ENCODE results near the gene H2AZ2. TPM values are rescaled to one million over a fixed set of nuclear protein-coding genes. Genes with fewer than 3 reads are reported as not detected.
A peak's percentile ranks its signal among the peaks of the same experiment; 100 is the strongest.

The H2AZ2 gene
- total and polyA plus RNA-seq, 4 donors, result 95.1 to 139 (median 115) TPM

DNA sequence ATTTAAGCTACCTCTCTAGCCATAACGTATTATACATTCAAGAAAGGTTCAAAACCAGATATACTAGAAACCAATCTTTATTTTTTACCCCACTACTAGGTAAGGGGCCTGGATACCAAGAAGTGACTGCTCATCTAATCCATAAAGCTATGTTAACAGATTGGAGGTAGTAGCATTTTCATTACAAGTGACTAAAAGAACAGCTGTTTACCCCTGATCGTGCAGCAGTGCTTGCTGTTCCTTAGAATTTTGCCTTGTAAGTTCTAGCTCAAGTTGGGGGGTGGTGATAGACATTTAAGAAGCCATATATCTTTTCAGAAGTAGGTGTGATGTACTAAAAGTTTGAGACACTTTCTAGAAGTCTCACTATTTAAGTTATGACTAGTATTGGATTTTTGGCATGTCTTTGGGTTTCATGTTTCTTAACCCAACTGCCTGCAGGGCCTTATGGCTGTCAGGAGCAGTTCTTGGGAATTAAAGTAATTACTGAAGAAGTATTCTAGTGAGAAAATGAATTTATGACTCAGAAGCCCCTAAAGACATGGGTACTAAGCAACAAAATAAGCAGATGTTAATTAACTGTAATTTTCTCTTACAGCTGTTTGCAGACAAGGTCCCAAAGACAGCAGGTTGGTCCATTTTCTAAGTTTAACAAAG lies 49.1 kb downstream of the H2AZ2 start:
- DNase-seq (no peak), ATAC-seq (ENCODE audit: low FRiP score) (no peak)
- WGBS, 2 donors, result 5 to 18% methylated on average over 2 of the region's 2 CpGs
- intact Hi-C loops (cut with DNase I), result loop anchor here (5.0 kb wide), 2 partner anchors 46 to 49 kb away; partner anchors contain the start of gene H2AZ2 (in 1 of the 2)
- H3K4me3 ChIP-seq (ENCODE audit: low read length in 2 of 2), result no peak overlapping the region
- H3K4me1 ChIP-seq (ENCODE audit: control insufficient read depth in 1 of 2, insufficient read depth in 2 of 2, low read length in 2 of 2), result peaks cover 0 to 4% of the 10 kb centered on the region in 2 donors
- no peaks in the 10 kb centered on the region for H3K27me3 ChIP-seq (ENCODE audit: control insufficient read depth in 1 of 2, insufficient read depth in 2 of 2, low read length in 1 of 2)
- H3K9me3 ChIP-seq (ENCODE audit: control insufficient read depth, low read length), result no peaks in the 10 kb centered on the region
- peaks cover 14 to 17% of the 10 kb centered on the region in 2 donors for H3K36me3 ChIP-seq (ENCODE audit: control insufficient read depth in 1 of 2, insufficient read depth in 2 of 2, low read length in 1 of 2)
- no peak overlapping the region for H3K27ac ChIP-seq (ENCODE audit: low read depth in 1 of 2, low read length in 2 of 2)

DNA sequence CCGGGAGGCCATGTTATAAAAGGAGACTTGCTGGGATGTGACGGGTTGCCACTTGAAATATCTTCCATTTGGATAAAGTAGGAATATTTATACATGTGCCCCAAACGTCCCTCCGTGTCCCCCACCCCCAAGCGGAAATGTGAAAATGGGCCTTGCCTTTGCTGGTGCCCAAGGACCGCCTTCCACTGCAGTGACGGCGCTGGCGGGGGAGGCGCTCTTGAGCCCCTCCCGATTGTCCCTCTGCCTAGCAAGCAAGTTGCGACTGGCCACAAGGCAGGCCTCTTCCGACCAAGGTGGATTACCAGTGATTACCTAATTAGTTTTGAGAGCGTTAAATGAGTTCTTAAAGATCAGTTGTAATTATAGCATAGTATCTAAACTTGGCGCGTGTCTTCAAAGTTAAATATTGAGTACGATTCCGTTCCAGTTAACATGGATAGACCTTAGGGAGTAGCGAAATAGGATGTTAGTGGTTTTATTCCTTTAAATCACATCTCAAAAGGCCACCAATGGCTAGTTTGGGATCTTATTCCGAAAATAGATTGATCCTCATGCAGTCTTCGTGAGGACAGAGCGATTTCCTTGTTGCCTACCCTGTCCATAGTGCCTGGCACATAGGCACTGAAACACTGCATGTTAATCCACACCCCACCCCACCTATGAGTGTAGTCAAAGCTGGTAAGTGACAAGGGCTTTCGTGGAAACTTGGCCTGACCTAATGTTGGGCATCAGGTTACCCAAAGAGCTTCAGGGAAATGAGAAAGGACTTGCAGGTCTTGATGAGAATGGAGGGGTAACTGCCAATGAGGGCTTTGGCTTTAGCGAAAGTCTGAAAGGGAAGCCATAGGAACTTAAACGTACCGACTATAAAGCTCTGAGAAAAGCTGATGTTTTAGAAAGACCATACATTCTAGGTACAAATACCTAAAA lies 50.3 kb downstream of the H2AZ2 start:
- ATAC-seq (ENCODE audit: low FRiP score), result peak; percentile 92
- no peaks in the 10 kb centered on the region for H3K9me3 ChIP-seq (ENCODE audit: control insufficient read depth, low read length)
- H3K4me1 ChIP-seq (ENCODE audit: control insufficient read depth in 1 of 2, insufficient read depth in 2 of 2, low read length in 2 of 2), result peaks cover 0 to 4% of the 10 kb centered on the region in 2 donors
- intact Hi-C loops (cut with DNase I), result loop anchor here (2.0 to 5.0 kb wide), 3 partner anchors 45 to 50 kb away; partner anchors contain the start of genes H2AZ2 (in 1 of the 2) and ZMIZ2 (in 1 of the 2)
- 2% methylated on average over 26 of the region's 26 CpGs for WGBS, 2 donors
- H3K36me3 ChIP-seq (ENCODE audit: control insufficient read depth in 1 of 2, insufficient read depth in 2 of 2, low read length in 1 of 2), result peaks cover 8 to 10% of the 10 kb centered on the region in 2 donors
- peak; percentile 94 to 95 for DNase-seq
- H3K27me3 ChIP-seq (ENCODE audit: control insufficient read depth in 1 of 2, insufficient read depth in 2 of 2, low read length in 1 of 2), result no peaks in the 10 kb centered on the region
- H3K27ac ChIP-seq (ENCODE audit: low read depth in 1 of 2, low read length in 2 of 2), result peak overlapping the region; percentile 84 to 93
- H3K4me3 ChIP-seq (ENCODE audit: low read length in 2 of 2), result peak overlapping the region; percentile 61 to 74

DNA sequence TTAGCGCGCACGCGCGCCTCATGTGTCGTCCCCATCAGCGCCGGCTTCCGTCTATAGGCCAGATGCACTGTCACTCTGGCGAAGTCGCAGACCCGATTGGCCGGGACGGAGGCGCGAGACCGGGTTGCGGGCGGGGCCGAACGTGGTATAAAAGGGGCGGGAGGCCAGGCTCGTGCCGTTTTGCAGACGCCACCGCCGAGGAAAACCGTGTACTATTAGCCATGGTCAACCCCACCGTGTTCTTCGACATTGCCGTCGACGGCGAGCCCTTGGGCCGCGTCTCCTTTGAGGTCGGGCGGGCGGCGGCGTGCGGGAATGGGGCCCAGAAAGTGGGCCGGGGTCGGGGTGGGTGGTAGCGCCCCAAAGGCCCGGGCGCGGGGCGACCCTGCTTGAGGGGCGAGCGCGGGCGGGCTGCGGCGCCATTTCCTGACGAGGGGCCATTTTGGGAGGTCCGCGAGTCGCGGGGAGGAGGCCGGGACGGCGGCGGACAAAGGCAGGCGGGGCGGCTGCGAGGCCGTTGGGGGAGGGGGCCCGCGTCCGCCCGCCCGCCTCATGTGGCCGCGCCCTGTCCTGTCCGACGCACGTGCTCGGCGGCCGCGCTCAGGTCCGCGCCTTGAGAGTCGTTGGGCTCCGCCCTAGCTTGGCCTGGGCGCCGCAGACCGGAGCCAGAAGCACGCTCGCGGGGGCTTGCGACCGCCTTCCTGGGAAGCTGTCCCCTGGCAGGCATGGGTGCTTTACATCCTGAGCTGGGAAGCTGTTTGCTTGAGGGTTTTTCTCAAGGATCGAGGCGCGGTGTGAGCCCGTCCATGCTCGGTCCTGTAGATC lies 51.2 kb downstream of the H2AZ2 start, which contains the start of gene PPIA:
PPIA (plus strand) TSS at position 178 of the 825 bp plus-strand sequence; CDS start at position 222, 44 bp downstream.
- H3K4me3 ChIP-seq (ENCODE audit: low read length in 2 of 2), result peak within 1 kb of the TSS; percentile 72 to 74
- ATAC-seq (ENCODE audit: low FRiP score) (peak; percentile 97), DNase-seq (peak; percentile 99)
- H3K27ac ChIP-seq (ENCODE audit: low read depth in 1 of 2, low read length in 2 of 2), result peak within 1 kb of the TSS; percentile 84 to 93
- H3K4me1 ChIP-seq (ENCODE audit: control insufficient read depth in 1 of 2, insufficient read depth in 2 of 2, low read length in 2 of 2), result peaks cover 0 to 4% of the 10 kb centered on the region in 2 donors
- no peaks in the 10 kb centered on the region for H3K9me3 ChIP-seq (ENCODE audit: control insufficient read depth, low read length)
- WGBS, 2 donors, result 0 to 1% methylated on average over 76 to 99 of the region's 99 CpGs
- H3K27me3 ChIP-seq (ENCODE audit: control insufficient read depth in 1 of 2, insufficient read depth in 2 of 2, low read length in 1 of 2), result no peaks in the 10 kb centered on the region
- intact Hi-C loops (cut with DNase I), result loop anchor here (2.0 to 5.0 kb wide), 3 partner anchors 44 to 51 kb away; partner anchors contain the start of genes H2AZ2 (in 1 of the 2) and ZMIZ2 (in 1 of the 2)
- peaks cover 2 to 6% of the 10 kb centered on the region in 2 donors for H3K36me3 ChIP-seq (ENCODE audit: control insufficient read depth in 1 of 2, insufficient read depth in 2 of 2, low read length in 1 of 2)

DNA sequence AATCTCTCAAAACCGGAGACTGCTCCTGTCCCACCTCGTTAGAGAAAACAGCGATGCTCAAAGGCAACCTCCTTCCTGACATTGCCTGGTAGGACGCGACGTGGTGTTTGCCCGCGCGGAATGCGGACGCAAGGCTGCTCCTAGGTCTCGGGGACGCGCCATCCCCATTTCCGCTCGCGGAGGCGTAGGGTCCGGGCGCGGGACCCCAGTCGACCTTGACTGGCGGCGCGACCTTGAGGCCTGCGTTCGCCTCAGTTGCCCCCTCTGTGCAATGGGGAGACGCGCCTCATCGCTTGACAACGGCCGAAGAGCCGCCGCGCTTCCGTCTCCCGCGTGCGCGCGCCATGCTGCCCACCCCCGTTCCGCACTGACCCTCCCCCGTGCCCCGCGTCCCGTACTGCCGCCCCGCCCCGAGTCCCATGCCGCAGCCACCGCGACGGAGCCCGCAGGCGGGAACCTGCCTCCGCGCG lies 51.8 kb downstream of the H2AZ2 start:
- intact Hi-C loops (cut with DNase I), result loop anchor here (2.0 to 5.0 kb wide), 3 partner anchors 44 to 51 kb away; partner anchors contain the start of genes H2AZ2 (in 1 of the 2) and ZMIZ2 (in 1 of the 2)
- Histone ChIP-seq H3K9me3 (ENCODE audit: control insufficient read depth, low read length) (no peaks in the 10 kb centered on the region), H3K27ac (ENCODE audit: low read depth in 1 of 2, low read length in 2 of 2) (peak overlapping the region in 1 of 2 donors; percentile 15), H3K4me3 (ENCODE audit: low read length in 2 of 2) (peak overlapping the region; percentile 45 to 72), H3K36me3 (ENCODE audit: control insufficient read depth in 1 of 2, insufficient read depth in 2 of 2, low read length in 1 of 2) (peaks cover 0 to 4% of the 10 kb centered on the region in 2 donors), H3K4me1 (ENCODE audit: control insufficient read depth in 1 of 2, insufficient read depth in 2 of 2, low read length in 2 of 2) (peaks cover 0 to 4% of the 10 kb centered on the region in 2 donors), H3K27me3 (ENCODE audit: control insufficient read depth in 1 of 2, insufficient read depth in 2 of 2, low read length in 1 of 2) (no peaks in the 10 kb centered on the region)
- DNase-seq (no peak), ATAC-seq (ENCODE audit: low FRiP score) (peak; percentile 34)
- 0% methylated on average over 38 to 59 of the region's 59 CpGs for WGBS, 2 donors

DNA sequence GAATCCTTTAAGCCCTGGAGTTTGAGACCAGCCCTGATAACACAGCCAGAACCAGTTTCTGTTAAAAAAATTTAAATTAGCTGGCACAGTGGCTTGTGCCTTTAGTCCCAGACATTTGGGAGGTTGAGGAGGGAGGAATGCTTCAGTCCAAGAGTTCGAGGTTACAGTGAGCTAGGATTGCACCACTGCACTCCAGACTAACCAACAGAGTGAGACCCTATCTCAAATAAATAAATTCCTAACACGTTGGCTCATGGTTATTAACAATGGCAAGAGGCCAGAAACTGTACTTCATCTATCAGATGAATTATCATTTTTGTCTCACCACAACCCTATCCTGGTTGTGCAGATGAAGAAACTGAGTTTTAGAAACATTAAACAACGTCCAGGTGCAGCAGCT lies 53.6 kb downstream of the H2AZ2 start:
- Histone ChIP-seq H3K9me3 (ENCODE audit: control insufficient read depth, low read length) (no peaks in the 10 kb centered on the region), H3K4me3 (ENCODE audit: low read length in 2 of 2) (no peak overlapping the region), H3K27ac (ENCODE audit: low read depth in 1 of 2, low read length in 2 of 2) (no peak overlapping the region), H3K27me3 (ENCODE audit: control insufficient read depth in 1 of 2, insufficient read depth in 2 of 2, low read length in 1 of 2) (no peaks in the 10 kb centered on the region), H3K36me3 (ENCODE audit: control insufficient read depth in 1 of 2, insufficient read depth in 2 of 2, low read length in 1 of 2) (no peaks in the 10 kb centered on the region), H3K4me1 (ENCODE audit: control insufficient read depth in 1 of 2, insufficient read depth in 2 of 2, low read length in 2 of 2) (peaks cover 0 to 4% of the 10 kb centered on the region in 2 donors)
- intact Hi-C loops (cut with DNase I), result no loop called here
- ATAC-seq (ENCODE audit: low FRiP score) (no peak), DNase-seq (no peak)
- 42% methylated on average over 3 of the region's 3 CpGs for WGBS, 2 donors

DNA sequence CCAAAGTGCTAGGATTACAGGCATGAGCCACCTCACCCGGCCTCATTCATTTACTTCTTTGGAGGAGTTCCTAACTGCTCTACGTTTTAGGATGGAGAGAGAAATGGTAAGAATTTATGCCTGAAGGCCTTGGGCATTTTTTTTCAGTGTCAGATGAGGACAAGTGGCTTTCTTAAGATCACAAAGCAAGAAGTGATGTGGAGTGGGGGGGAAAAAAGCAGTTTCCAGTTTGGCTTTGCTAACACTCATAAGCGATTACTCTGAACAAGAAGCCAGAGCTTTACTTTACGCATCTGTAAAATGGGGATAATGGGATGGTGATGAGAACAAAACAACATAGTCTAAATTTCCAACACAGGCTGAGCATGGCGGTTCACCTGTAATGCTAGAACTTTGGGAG lies 54.0 kb downstream of the H2AZ2 start:
- H3K4me1 ChIP-seq (ENCODE audit: control insufficient read depth in 1 of 2, insufficient read depth in 2 of 2, low read length in 2 of 2), result peaks cover 0 to 3% of the 10 kb centered on the region in 2 donors
- intact Hi-C loops (cut with DNase I), result no loop called here
- no peaks in the 10 kb centered on the region for H3K27me3 ChIP-seq (ENCODE audit: control insufficient read depth in 1 of 2, insufficient read depth in 2 of 2, low read length in 1 of 2)
- no peaks in the 10 kb centered on the region for H3K9me3 ChIP-seq (ENCODE audit: control insufficient read depth, low read length)
- ATAC-seq (ENCODE audit: low FRiP score) (no peak), DNase-seq (no peak)
- WGBS, 2 donors, result 60 to 62% methylated on average over 5 of the region's 5 CpGs
- H3K36me3 ChIP-seq (ENCODE audit: control insufficient read depth in 1 of 2, insufficient read depth in 2 of 2, low read length in 1 of 2), result no peaks in the 10 kb centered on the region
- H3K27ac ChIP-seq (ENCODE audit: low read depth in 1 of 2, low read length in 2 of 2), result no peak overlapping the region
- no peak overlapping the region for H3K4me3 ChIP-seq (ENCODE audit: low read length in 2 of 2)

DNA sequence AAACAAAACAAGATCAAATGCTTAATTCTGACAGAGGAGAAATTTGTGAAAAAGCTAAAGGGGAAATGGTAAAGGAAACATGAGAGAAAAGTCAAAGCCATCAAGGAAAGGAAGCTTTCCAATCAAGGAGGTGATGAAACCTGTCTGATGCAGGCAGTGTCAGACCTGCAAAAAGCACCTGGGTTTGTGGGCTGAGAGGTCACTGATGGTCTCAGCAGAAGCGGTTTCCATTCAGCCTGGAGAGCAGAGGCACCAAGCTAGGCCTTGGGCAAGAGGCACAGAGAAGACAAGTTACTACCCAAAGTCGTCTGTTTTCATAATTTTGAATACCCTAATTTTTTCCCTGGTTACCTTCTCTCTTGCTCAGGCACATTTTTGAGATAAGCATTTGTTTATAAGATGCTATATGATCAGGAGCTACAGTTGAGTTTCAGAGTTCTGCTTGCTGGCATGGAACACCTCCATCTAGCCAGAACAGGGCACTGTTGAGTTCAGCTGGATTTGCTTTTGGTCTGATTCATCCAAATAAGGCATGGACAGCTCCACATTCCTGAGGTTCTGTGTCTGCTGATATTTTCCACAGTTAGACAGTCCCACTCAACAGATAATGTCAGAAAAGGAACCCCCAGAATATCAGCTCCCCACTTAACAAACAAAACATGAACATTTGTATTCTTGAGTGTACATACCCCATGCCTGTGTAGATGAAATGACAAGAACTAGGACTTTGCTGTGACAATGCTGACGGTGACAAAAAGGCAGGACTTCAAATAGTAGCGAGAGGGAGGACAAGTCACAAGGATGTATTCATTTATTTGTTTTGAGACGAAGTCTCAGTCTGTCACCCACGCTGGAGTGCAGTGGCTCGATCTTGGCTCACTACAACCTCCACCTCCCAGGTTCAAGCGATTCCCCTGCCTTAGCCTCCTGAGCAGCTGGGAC lies 56.3 kb downstream of the H2AZ2 start:
- no peaks in the 10 kb centered on the region for H3K36me3 ChIP-seq (ENCODE audit: control insufficient read depth in 1 of 2, insufficient read depth in 2 of 2, low read length in 1 of 2)
- H3K27me3 ChIP-seq (ENCODE audit: control insufficient read depth in 1 of 2, insufficient read depth in 2 of 2, low read length in 1 of 2), result no peaks in the 10 kb centered on the region
- ATAC-seq (ENCODE audit: low FRiP score) (no peak), DNase-seq (no peak)
- H3K9me3 ChIP-seq (ENCODE audit: control insufficient read depth, low read length), result no peaks in the 10 kb centered on the region
- H3K4me1 ChIP-seq (ENCODE audit: control insufficient read depth in 1 of 2, insufficient read depth in 2 of 2, low read length in 2 of 2), result no peaks in the 10 kb centered on the region
- WGBS, 2 donors, result 56 to 60% methylated on average over 8 of the region's 8 CpGs
- H3K4me3 ChIP-seq (ENCODE audit: low read length in 2 of 2), result no peak overlapping the region
- intact Hi-C loops (cut with DNase I), result no loop called here
- no peak overlapping the region for H3K27ac ChIP-seq (ENCODE audit: low read depth in 1 of 2, low read length in 2 of 2)

All from aorta (tissue), 5 donors.